Measurements from ENCODE around the gene TRDN.

The TRDN gene

GRCh38 chr6:123529058-123529457 is 107.7 kb downstream of the TRDN start:
- Histone ChIP-seq H3K4me1 (ENCODE audit: control insufficient read depth, insufficient read depth, low read length) (peaks cover 4% of the 10 kb centered on the region; the same call in 1 of the 2 replicates), H3K9me3 (ENCODE audit: control insufficient read depth, insufficient read depth, low read depth, low read length) (no peaks in the 10 kb centered on the region), H3K4me3 (ENCODE audit: low read depth, low read length) (no peak overlapping the region), H3K27ac (ENCODE audit: extremely low read depth, low read depth, low read length) (no peak overlapping the region), H3K36me3 (ENCODE audit: control insufficient read depth in 2 of 2, insufficient read depth in 1 of 2, low read length in 2 of 2) (no peaks in the 10 kb centered on the region)
- TF ChIP-seq ZNF529 (tag by site-specific recombination; IDR thresholded peaks at IDR 0.05; ENCODE audit: insufficient replicate concordance) (no peak), ZNF221 (tag by site-specific recombination; IDR thresholded peaks at IDR 0.05; ENCODE audit: borderline replicate concordance) (no peak), PRDM1 (tag by site-specific recombination; IDR thresholded peaks at IDR 0.05) (no peak), ZNF510 (tag by site-specific recombination; IDR thresholded peaks at IDR 0.05; ENCODE audit: insufficient replicate concordance) (no peak), ZNF350 (tag by site-specific recombination; IDR thresholded peaks at IDR 0.05) (no peak), ZFP69B (tag by site-specific recombination; IDR thresholded peaks at IDR 0.05) (no peak), ZNF837 (tag by site-specific recombination; IDR thresholded peaks at IDR 0.05) (no peak), TRIM28 (IDR thresholded peaks at IDR 0.05; ENCODE audit: borderline replicate concordance, low read length) (no peak), ZSCAN23 (tag by site-specific recombination; IDR thresholded peaks at IDR 0.05) (no peak), ZBTB21 (tag by site-specific recombination; IDR thresholded peaks at IDR 0.05) (no peak), HOXC10 (CRISPR knock-in tag; IDR thresholded peaks at IDR 0.05) (no peak), ZNF707 (tag by site-specific recombination; IDR thresholded peaks at IDR 0.05) (no peak), ZNF518A (tag by site-specific recombination; conservative IDR thresholded peaks at IDR 0.05; ENCODE audit: low read depth) (no peak), GLIS2 (tag by site-specific recombination; IDR thresholded peaks at IDR 0.05) (no peak), ZNF560 (tag by site-specific recombination; IDR thresholded peaks at IDR 0.05; ENCODE audit: borderline replicate concordance) (no peak)
- TF ChIP-seq, protein P1, sequence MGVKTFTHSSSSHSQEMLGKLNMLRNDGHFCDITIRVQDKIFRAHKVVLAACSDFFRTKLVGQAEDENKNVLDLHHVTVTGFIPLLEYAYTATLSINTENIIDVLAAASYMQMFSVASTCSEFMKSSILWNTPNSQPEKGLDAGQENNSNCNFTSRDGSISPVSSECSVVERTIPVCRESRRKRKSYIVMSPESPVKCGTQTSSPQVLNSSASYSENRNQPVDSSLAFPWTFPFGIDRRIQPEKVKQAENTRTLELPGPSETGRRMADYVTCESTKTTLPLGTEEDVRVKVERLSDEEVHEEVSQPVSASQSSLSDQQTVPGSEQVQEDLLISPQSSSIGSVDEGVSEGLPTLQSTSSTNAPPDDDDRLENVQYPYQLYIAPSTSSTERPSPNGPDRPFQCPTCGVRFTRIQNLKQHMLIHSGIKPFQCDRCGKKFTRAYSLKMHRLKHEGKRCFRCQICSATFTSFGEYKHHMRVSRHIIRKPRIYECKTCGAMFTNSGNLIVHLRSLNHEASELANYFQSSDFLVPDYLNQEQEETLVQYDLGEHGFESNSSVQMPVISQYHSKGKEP (tag by site-specific recombination; IDR thresholded peaks at IDR 0.05): no peak
- TF ChIP-seq, protein P2, sequence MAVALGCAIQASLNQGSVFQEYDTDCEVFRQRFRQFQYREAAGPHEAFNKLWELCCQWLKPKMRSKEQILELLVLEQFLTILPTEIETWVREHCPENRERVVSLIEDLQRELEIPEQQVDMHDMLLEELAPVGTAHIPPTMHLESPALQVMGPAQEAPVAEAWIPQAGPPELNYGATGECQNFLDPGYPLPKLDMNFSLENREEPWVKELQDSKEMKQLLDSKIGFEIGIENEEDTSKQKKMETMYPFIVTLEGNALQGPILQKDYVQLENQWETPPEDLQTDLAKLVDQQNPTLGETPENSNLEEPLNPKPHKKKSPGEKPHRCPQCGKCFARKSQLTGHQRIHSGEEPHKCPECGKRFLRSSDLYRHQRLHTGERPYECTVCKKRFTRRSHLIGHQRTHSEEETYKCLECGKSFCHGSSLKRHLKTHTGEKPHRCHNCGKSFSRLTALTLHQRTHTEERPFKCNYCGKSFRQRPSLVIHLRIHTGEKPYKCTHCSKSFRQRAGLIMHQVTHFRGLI (tag by site-specific recombination; IDR thresholded peaks at IDR 0.05): no peak
- TF ChIP-seq, protein P3, sequence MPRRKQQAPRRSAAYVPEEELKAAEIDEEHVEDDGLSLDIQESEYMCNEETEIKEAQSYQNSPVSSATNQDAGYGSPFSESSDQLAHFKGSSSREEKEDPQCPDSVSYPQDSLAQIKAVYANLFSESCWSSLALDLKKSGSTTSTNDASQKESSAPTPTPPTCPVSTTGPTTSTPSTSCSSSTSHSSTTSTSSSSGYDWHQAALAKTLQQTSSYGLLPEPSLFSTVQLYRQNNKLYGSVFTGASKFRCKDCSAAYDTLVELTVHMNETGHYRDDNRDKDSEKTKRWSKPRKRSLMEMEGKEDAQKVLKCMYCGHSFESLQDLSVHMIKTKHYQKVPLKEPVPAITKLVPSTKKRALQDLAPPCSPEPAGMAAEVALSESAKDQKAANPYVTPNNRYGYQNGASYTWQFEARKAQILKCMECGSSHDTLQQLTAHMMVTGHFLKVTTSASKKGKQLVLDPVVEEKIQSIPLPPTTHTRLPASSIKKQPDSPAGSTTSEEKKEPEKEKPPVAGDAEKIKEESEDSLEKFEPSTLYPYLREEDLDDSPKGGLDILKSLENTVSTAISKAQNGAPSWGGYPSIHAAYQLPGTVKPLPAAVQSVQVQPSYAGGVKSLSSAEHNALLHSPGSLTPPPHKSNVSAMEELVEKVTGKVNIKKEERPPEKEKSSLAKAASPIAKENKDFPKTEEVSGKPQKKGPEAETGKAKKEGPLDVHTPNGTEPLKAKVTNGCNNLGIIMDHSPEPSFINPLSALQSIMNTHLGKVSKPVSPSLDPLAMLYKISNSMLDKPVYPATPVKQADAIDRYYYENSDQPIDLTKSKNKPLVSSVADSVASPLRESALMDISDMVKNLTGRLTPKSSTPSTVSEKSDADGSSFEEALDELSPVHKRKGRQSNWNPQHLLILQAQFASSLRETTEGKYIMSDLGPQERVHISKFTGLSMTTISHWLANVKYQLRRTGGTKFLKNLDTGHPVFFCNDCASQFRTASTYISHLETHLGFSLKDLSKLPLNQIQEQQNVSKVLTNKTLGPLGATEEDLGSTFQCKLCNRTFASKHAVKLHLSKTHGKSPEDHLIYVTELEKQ (tag by site-specific recombination; IDR thresholded peaks at IDR 0.05; ENCODE audit: borderline replicate concordance): no peak
- CTCF ChIA-PET: interaction anchor here (0.6 to 1.1 kb wide), 3 partner anchors 11 to 186 kb away, joined by 3 to 4 read pairs (median 4); no protein-coding TSS in a partner anchor
- POLR2A ChIA-PET: no interaction called here

Measured in HEK293 (cell line).